Measurements from ENCODE around the gene KDM4B.

KDM4B gene

DNA sequence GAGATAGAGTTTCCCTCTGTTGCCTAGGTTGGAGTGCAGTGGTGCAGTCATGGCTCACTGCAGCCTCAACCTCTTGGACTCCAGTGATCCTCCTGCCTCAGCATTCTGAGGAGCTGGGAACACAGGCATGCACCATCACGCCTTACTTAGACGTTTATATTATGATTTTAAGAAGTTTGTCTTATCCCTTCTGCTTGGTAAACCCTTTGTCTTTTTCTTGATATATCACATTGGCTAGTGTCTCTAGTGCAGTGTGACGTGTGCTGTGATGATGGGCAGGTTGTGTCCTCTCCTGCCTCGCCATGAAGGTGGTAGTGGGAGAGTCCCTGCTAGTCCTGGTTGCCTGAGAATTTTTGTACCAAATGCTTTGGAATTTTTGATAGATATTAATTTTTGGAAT, 93.9 kb downstream of the KDM4B start:
- TF ChIP-seq, protein P1, sequence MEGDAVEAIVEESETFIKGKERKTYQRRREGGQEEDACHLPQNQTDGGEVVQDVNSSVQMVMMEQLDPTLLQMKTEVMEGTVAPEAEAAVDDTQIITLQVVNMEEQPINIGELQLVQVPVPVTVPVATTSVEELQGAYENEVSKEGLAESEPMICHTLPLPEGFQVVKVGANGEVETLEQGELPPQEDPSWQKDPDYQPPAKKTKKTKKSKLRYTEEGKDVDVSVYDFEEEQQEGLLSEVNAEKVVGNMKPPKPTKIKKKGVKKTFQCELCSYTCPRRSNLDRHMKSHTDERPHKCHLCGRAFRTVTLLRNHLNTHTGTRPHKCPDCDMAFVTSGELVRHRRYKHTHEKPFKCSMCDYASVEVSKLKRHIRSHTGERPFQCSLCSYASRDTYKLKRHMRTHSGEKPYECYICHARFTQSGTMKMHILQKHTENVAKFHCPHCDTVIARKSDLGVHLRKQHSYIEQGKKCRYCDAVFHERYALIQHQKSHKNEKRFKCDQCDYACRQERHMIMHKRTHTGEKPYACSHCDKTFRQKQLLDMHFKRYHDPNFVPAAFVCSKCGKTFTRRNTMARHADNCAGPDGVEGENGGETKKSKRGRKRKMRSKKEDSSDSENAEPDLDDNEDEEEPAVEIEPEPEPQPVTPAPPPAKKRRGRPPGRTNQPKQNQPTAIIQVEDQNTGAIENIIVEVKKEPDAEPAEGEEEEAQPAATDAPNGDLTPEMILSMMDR (conservative IDR thresholded peaks at IDR 0.05): no peak
- TF ChIP-seq ZFX (IDR thresholded peaks at IDR 0.05): no peak
- H3K27ac ChIP-seq: no peak overlapping the region

DNA sequence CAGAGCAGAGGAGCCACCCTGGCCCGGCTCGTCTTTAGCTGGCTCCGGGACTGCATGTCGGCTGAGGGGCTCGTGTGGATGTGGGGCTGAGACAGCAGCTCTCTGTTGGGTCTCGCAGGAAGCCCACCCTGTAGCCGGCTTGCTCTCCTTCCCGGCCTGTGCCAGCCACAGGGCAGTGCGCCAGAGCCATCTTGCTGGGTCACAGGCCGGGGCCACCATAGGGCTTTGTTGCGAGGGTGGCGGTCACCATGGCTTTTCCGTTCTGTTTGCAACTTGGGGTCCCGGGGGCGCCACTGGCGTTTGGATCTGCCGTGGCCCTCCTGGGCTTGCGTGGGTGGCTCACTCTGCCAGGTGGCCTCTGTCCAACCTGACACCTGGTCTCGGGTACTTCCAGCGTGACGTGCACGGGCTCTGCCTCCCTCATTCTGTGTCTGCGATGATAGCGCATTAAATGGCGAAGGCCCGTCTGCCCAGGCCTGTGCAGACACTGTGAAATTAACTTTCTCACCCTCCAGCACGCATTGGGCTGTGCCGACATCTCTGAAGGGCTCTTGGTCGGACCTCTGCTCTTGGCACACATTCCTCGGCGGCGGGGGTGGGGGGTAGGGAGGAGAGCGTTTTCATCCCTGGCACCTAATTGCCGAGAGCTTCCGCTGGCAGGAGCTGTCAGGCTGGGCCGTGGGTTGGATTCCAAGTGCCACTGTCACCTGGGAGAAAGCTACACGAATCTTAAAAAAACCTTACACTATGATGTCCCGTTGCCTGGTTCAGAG, 95.1 kb downstream of the KDM4B start:
- TF ChIP-seq, protein P1 (conservative IDR thresholded peaks at IDR 0.05): no peak
- TF ChIP-seq ZFX (IDR thresholded peaks at IDR 0.05): no peak
- H3K27ac ChIP-seq: no peak overlapping the region

DNA sequence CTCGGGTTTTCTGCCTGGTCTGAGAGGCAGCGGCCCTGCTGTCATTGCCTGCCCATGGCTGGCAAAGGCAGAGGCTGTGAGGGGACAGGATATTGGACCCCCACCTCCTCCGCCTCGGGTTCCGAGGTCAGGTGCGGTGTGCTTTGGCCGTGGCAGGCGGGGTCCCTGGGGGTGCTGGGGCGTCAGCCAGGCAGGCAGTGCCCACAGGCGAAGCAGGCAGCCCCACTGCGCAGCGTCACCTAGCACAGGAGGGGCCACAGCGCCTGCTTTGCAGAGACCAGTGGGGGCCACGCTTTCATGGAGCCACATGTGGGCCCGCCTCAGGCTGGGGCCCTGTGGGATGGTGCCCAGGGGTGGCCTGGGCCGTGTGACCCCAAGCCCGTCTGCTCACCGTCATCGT, 96.0 kb downstream of the KDM4B start:
- H3K27ac ChIP-seq: no peak overlapping the region
- TF ChIP-seq, protein P1 (conservative IDR thresholded peaks at IDR 0.05): no peak
- no peak for TF ChIP-seq ZFX (IDR thresholded peaks at IDR 0.05)

DNA sequence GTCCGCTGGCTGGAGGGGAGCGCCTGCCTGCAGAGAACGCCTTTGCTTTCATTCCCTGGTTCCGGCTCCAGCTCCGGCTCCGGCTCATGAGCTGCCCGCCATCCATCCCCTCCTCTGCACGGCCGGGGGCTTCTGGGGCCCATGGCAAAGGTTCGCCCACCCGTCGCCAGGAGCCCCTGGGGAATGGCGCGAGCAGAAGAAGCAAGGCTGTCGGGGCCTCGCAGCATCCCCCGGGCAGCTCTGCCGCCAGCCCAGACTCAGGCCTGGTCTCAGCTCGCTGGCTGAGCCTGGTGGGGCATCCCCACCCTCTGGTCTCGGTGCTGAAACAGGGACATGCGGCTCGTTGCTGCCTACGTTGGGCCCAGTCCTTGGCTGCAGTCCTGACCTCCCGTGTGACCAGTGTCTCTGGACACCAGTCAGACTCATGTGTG, 96.8 kb downstream of the KDM4B start:
- H3K27ac ChIP-seq: no peak overlapping the region
- TF ChIP-seq, protein P1 (conservative IDR thresholded peaks at IDR 0.05): no peak
- TF ChIP-seq ZFX (IDR thresholded peaks at IDR 0.05): no peak

DNA sequence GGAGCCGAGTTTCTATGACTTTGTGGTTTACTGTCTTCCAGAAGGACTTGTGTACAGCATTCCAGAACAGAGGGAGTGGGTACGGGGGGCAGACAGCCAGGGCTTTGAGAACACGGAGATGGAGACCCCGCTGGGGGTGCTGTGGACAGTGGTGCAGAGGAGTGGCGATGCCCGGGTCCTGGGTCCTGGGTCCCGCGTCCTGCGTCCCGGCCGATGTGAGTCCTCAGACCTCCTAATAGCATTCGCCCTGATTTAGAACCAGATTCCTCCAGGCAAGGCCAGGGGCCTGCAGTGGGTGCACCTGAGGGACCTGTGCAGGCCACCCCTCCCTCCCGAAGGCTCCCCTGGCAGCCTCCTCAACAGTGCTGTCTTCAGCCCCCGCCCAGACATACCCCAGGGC, 97.9 kb downstream of the KDM4B start:
- TF ChIP-seq, protein P1 (conservative IDR thresholded peaks at IDR 0.05): no peak
- no peak for TF ChIP-seq ZFX (IDR thresholded peaks at IDR 0.05)
- H3K27ac ChIP-seq: no peak overlapping the region

DNA sequence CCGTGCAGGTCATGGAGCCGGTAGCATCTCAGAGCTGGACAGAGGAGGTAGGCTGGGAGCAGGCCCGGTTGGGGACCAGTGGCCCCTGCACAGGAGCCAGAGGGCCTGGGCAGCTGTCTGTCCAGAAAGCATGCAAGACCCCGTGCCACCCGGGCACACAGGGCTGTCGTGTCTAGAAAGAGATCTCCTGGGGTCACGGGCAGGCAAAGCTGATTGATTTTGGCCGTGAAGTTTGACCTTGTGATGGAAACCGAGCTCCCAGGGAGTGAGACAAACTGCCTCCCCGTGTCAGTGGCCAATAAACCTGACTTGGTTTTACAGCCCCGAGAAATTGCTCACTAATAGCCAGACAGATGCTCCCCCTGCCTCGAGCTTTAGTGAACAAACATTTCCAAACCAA, 98.8 kb downstream of the KDM4B start:
- no peak overlapping the region for H3K27ac ChIP-seq
- TF ChIP-seq ZFX (IDR thresholded peaks at IDR 0.05): no peak
- TF ChIP-seq, protein P1 (conservative IDR thresholded peaks at IDR 0.05): no peak

DNA sequence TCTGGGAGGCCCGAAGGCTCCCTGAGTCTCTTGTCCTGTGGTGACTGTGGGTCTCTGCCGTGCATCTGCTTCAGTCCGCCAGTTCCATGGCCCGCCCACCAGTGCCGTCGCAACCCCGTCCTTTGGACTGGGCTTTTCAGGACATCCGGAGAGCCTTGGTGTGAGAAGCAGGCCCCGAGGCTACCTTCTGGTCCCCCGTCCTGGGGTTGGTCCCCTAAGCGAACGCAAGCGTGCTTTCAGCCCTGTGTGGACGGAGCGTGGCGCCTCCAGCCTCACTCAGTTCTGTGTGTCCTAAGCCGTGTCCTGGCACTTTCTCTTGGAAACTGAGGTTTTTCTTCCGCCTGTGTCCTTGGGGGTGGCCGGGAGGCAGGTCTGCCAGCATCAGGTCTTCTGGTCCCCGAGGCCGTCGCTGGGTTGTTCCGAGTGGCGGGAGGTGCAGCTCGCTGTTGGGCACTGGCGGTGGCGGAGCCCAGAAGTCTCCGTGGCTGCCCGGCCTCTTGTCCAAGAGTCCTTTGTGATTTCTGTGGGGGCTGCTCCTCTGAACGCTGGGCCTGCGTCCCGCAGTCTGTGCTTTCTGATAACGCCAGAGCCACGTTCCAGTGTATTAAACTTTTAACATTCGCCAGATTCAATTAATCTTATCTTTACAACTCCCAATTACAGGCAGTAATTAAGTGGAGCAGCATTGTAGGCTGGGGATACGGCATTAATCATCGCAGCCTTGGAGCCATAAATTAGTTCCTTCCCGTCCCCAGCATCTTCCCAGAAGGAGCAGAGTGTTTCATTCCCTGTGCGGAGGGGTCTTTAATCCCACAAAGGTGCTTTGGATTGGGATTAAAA, 99.5 kb downstream of the KDM4B start:
- H3K27ac ChIP-seq: no peak overlapping the region
- TF ChIP-seq, protein P1 (conservative IDR thresholded peaks at IDR 0.05): no peak
- TF ChIP-seq ZFX (IDR thresholded peaks at IDR 0.05): no peak

Measured in C4-2B (cell line).